Thyroid gland (tissue), 4 donors: Measurements from ENCODE around the gene EDEM3. TPM values are rescaled to one million over a fixed set of nuclear protein-coding genes. Genes with fewer than 3 reads are reported as not detected.

Experiments used
- DNase-seq, 2 donors: peaks; one replicate each; pipeline ENCODE4 v3.0.0-alpha.2; 2019
- H3K27ac ChIP-seq, 3 donors: fragments of 200-600 bp; sonication (generic); 1 replicate in 2 of 3; 2 replicates in 1 of 3; pipeline ENCODE4 v1.5.1; 2016 to 2019; ENCODE audit warnings: mild to moderate bottlenecking in 1 of 3, moderate library complexity in 1 of 3
- H3K27me3 ChIP-seq: fragments of 200-600 bp; sonication (generic); one replicate; pipeline ENCODE4 v1.5.1; 2019
- H3K36me3 ChIP-seq, 2 donors: fragments of 200-600 bp; sonication (generic); one replicate each; pipeline ENCODE4 v1.5.1; 2016 to 2019
- H3K4me1 ChIP-seq, 2 donors: fragments of 200-600 bp; sonication (generic); one replicate each; pipeline ENCODE4 v1.5.1; 2017 to 2019
- H3K4me3 ChIP-seq, 3 donors: fragments of 200-600 bp; sonication (generic); replicated peaks in 1 of 3; 1 replicate in 2 of 3; 2 replicates in 1 of 3; pipeline ENCODE4 v1.5.1; 2016; ENCODE audit warnings: mild to moderate bottlenecking in 1 of 3
- H3K9me3 ChIP-seq: fragments of 200-600 bp; sonication (generic); one replicate; pipeline ENCODE4 v1.5.1; 2017
- POLR2A ChIP-seq, 2 donors: fragments of 450-650 bp; IDR thresholded peaks; one replicate each; pipeline ENCODE4 v1.6.1; 2017; ENCODE audit warnings: antibody characterized with exemption in 2 of 2, mild to moderate bottlenecking in 2 of 2, moderate library complexity in 1 of 2
- WGBS, 2 donors: methylation state at CpG; one replicate each; pipeline ENCODE4 v1.1.5; 2017; 5-methylcytosine and 5-hydroxymethylcytosine counted together
- intact Hi-C: fragments of 100-400 bp; cut with DNase I; formaldehyde crosslinking; loops from one replicate; pipeline ENCODE4 v1.15.1; 2023
- total RNA-seq, 4 donors: library from RNA; depleted of rRNA; stranded (reverse); fragments of >200 nt; gene quantifications; one replicate each; pipeline ENCODE4 v1.2.3, GENCODE V29; 2016
- TF ChIP-seq, protein P1 (sequence below), 6 experiments: fragments of 200-600 bp in 3 of 6; fragments of 450-650 bp in 3 of 6; sonication (generic) in 3 of 6; IDR thresholded peaks; one replicate each; pipeline ENCODE4 v1.5.1; 2016 to 2019; ENCODE audit warnings: antibody characterized with exemption in 6 of 6, mild to moderate bottlenecking in 2 of 6, inconsistent platforms in 1 of 6, moderate library complexity in 1 of 6

The EDEM3 gene
- total RNA-seq, 4 donors from 2014 or later = 29.3 to 43.0 (median 35.9) TPM

DNA sequence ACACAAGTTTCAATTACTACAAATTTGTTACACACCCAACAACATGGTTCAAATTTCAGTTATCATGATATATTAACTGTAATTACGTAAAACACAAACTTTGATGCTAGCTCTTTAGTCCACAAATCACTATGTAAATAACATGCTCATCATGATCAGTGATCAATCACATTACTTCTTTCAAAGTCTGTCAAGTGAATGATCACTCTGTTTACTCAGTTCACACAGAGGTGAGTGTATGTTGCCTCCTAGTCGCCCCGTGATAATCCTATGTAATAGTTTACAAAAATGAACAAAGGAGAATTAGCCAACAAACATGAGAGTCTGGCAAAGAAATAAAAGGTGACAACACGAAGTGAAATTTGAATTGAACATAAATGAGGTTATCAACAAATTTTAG is 14.3 kb downstream of the EDEM3 start:
- 65 to 77% methylated on average over 4 of the region's 4 CpGs for WGBS, 2 donors
- Histone ChIP-seq H3K4me1 (no peaks in the 10 kb centered on the region), H3K36me3 (no peaks in the 10 kb centered on the region), H3K4me3 (no peak overlapping the region), H3K27me3 (no peaks in the 10 kb centered on the region), H3K9me3 (no peaks in the 10 kb centered on the region), H3K27ac (no peak overlapping the region)
- DNase-seq = no peak
- intact Hi-C loops = no loop called here
- TF ChIP-seq POLR2A (IDR thresholded peaks at IDR 0.05) = no peak
- TF ChIP-seq, protein P1, sequence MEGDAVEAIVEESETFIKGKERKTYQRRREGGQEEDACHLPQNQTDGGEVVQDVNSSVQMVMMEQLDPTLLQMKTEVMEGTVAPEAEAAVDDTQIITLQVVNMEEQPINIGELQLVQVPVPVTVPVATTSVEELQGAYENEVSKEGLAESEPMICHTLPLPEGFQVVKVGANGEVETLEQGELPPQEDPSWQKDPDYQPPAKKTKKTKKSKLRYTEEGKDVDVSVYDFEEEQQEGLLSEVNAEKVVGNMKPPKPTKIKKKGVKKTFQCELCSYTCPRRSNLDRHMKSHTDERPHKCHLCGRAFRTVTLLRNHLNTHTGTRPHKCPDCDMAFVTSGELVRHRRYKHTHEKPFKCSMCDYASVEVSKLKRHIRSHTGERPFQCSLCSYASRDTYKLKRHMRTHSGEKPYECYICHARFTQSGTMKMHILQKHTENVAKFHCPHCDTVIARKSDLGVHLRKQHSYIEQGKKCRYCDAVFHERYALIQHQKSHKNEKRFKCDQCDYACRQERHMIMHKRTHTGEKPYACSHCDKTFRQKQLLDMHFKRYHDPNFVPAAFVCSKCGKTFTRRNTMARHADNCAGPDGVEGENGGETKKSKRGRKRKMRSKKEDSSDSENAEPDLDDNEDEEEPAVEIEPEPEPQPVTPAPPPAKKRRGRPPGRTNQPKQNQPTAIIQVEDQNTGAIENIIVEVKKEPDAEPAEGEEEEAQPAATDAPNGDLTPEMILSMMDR (IDR thresholded peaks at IDR 0.05) = no peak

DNA sequence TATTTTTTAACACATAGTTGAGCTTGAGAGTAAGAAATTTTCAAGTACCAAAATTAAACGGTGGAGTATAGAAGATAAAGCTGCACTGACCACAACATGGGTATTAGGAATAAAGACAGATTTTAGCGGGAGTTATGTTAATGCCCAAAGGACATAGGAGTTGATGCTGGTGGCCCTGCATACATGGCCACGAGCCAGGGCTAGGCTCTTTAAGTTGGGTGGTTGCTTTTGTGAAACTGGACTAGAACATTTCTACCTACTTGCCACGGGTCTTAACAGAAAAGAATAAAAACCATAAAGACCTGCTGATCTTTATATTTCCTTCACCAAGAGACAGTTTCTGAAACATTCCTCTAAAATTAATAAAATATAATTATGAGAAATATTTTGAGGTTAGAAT is 14.9 kb downstream of the EDEM3 start:
- no peak for DNase-seq
- TF ChIP-seq POLR2A (IDR thresholded peaks at IDR 0.05) = no peak
- TF ChIP-seq, protein P1 (IDR thresholded peaks at IDR 0.05) = no peak
- Histone ChIP-seq H3K36me3 (no peaks in the 10 kb centered on the region), H3K27ac (no peak overlapping the region), H3K27me3 (no peaks in the 10 kb centered on the region), H3K9me3 (no peaks in the 10 kb centered on the region), H3K4me1 (no peaks in the 10 kb centered on the region), H3K4me3 (no peak overlapping the region)
- 85 to 90% methylated on average over 4 of the region's 4 CpGs for WGBS, 2 donors
- intact Hi-C loops = no loop called here

DNA sequence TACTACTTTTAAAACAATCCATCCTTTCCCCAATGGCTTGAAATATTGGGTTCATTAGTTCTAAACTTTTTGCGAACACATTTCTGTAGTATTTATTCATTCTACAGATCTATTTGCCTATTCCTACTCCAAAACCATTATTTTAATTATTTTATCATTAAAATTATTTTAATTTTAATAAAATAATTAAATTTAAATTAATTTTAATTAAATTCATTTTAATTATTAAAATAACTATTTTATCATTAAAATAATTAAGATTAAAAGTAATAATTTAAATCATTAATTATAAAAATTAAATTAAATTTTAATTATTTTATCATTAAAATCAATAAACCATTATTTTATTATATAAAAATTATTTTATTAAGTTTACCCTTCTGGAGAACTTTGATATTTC is 15.6 kb downstream of the EDEM3 start:
- TF ChIP-seq, protein P1 (IDR thresholded peaks at IDR 0.05) = no peak
- TF ChIP-seq POLR2A (IDR thresholded peaks at IDR 0.05) = no peak

DNA sequence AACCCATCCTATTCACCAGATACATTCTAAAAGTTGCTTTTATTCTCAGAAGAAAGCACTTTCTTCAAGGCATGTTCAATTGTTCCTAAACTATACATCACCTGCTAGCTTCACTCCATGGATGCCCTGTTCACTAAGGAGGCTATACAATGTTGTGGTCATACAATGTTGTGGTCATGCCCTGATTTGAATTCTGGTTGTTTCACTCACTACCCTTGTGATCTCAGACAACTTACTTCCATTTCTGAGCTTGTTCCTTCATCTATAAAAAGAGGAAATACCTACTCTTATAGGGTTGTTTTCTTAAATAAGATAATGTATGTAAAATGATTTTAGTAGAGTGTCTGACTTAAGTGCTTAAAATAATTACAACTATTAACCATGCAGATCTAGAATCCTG is 19.7 kb downstream of the EDEM3 start:
- H3K27ac ChIP-seq = no peak overlapping the region
- H3K27me3 ChIP-seq = no peaks in the 10 kb centered on the region
- H3K9me3 ChIP-seq = no peaks in the 10 kb centered on the region
- H3K36me3 ChIP-seq = peaks cover 4% of the 10 kb centered on the region in 2 donors
- DNase-seq = no peak
- no peaks in the 10 kb centered on the region for H3K4me1 ChIP-seq
- TF ChIP-seq, protein P1 (IDR thresholded peaks at IDR 0.05) = no peak
- TF ChIP-seq POLR2A (IDR thresholded peaks at IDR 0.05) = no peak
- intact Hi-C loops = no loop called here
- no peak overlapping the region for H3K4me3 ChIP-seq

More for the DNA sequence above, 15.6 kb downstream of the EDEM3 start:
- intact Hi-C loops = no loop called here
- no peaks in the 10 kb centered on the region for H3K4me1 ChIP-seq
- H3K4me3 ChIP-seq = no peak overlapping the region
- WGBS, 2 donors = 99 to 100% methylated on average over 1 of the region's 1 CpG
- H3K9me3 ChIP-seq = no peaks in the 10 kb centered on the region
- H3K36me3 ChIP-seq = peaks cover 0 to under 1% of the 10 kb centered on the region in 2 donors
- H3K27ac ChIP-seq = no peak overlapping the region
- no peaks in the 10 kb centered on the region for H3K27me3 ChIP-seq
- no peak for DNase-seq

DNA sequence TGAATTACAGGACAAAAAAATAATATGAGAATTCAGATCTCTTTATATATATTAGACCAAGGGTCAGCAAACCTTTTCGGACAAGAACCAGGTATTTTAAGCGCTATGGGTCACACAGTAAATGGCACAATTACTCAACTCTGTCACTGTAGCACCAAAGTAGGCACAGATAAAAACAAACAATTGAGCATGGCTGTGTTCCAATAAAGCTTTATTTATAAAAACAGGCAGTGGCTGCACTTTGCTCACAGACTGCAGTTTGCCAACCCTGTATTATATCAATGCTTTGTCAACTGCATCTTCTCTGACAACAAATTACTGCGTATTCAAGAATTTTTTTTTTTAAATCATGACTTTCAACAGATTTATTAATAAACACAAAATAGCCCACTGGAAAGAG is 29.8 kb downstream of the EDEM3 start:
- no peak for TF ChIP-seq POLR2A (IDR thresholded peaks at IDR 0.05)
- TF ChIP-seq, protein P1 (IDR thresholded peaks at IDR 0.05) = no peak
- Histone ChIP-seq H3K9me3 (no peaks in the 10 kb centered on the region), H3K36me3 (peaks cover 0 to 13% of the 10 kb centered on the region in 2 donors), H3K27me3 (no peaks in the 10 kb centered on the region), H3K4me1 (no peaks in the 10 kb centered on the region), H3K27ac (no peak overlapping the region), H3K4me3 (no peak overlapping the region)
- intact Hi-C loops = no loop called here
- WGBS, 2 donors = 99% methylated on average over 3 of the region's 3 CpGs
- no peak for DNase-seq
